ENCODE measurements around the gene BABAM2.

- TF ChIP-seq CTCF (conservative IDR thresholded peaks at IDR 0.05) (no peak), EZH2 (IDR thresholded peaks at IDR 0.05; ENCODE audit: low read depth) (no peak)
Observed at GRCh38 chr2:28058791-28059190, 168.3 kb downstream of the BABAM2 start.
